GM19099 (cell line): Measurements from ENCODE around the gene ULBP1.

Source experiments
- POLR2A ChIP-seq: IDR thresholded peaks from 3 replicates; pipeline ENCODE4 v1.6.1; 2011; ENCODE audit warnings: low read depth; ENCODE audit not compliant: insufficient read length; ENCODE audit errors: extremely low read depth

The ULBP1 gene

DNA sequence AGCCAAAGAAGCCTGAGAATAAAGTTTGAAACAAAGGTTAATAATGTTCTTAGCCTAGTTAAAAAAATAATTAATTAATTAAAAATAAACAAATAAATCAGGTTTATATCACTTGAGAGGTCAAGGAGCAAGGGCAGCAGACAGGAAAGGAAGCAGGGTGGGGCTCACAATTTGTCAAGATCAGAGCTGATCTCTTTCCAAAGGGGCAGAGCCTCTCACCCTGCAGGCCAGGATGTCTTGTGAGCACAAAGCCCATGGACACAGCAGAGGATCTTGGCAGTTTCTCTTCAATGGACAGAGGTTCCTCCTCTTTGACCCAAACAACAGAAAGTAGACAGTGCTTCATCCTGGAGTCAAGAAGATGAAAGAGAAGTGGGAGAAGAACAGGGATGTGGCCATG, 14.9 kb downstream of the ULBP1 start:
- TF ChIP-seq POLR2A: no peak

GRCh38 chr6:149979293-149979692, 15.6 kb downstream of the ULBP1 start:
- TF ChIP-seq POLR2A: no peak

GRCh38 chr6:149983145-149983544, 19.4 kb downstream of the ULBP1 start:
- TF ChIP-seq POLR2A: no peak

- TF ChIP-seq POLR2A: no peak
Measured at GRCh38 chr6:149984773-149985172, 21.0 kb downstream of the ULBP1 start.

DNA sequence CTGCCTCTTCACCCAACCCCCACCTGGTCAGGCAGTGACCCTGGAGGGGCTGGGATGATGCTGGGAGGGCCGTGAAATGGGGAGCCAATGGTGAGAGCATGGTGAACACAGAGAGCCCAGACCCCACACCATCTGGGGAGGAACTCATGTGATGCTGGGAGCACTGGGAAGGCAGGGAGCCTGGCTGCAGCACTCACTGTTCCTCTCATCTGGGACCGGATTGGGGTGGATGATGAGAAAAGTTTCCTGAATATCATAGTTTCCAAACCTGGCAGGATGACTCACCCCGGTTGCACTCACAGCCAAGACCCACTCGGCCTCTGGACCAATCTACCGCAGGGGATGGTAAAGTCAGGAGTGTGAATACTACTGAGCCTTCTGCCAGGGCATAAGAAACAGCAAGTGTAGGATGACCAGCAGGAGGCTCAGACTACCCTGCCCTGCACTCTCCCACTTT, 21.8 kb downstream of the ULBP1 start:
- no peak for TF ChIP-seq POLR2A

DNA sequence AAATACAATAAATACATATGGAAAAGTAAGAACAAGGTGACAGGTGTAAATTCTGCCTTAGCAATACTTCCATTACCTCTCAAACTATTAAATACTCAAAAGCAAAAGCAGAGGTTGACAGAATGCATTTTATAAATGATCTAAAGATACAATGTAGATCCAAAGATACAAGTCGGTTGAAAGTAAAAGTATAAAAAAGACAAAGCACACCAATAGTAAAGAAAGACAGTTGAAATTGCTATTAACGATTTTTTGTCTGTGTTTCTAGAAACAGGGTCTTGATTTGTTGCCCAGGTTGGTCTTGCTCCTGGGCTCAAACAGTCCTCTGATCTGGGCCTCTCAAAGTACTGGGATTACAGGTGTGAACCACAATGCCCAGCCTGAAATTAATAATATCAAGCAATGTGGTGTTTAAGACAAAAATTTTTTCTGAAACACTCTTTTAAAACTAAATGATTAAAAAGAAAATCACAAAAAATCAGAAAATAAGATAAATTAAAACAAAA, 23.9 kb downstream of the ULBP1 start:
- TF ChIP-seq POLR2A: no peak

GRCh38 chr6:149988550-149989346, 25.0 kb downstream of the ULBP1 start:
- no peak for TF ChIP-seq POLR2A

GRCh38 chr6:149990212-149990660, 26.5 kb downstream of the ULBP1 start:
- TF ChIP-seq POLR2A: no peak

GRCh38 chr6:149990661-149991471, 27.1 kb downstream of the ULBP1 start:
- TF ChIP-seq POLR2A: no peak

- TF ChIP-seq POLR2A: no peak
Measured at GRCh38 chr6:149991838-149992237, 28.1 kb downstream of the ULBP1 start.

DNA sequence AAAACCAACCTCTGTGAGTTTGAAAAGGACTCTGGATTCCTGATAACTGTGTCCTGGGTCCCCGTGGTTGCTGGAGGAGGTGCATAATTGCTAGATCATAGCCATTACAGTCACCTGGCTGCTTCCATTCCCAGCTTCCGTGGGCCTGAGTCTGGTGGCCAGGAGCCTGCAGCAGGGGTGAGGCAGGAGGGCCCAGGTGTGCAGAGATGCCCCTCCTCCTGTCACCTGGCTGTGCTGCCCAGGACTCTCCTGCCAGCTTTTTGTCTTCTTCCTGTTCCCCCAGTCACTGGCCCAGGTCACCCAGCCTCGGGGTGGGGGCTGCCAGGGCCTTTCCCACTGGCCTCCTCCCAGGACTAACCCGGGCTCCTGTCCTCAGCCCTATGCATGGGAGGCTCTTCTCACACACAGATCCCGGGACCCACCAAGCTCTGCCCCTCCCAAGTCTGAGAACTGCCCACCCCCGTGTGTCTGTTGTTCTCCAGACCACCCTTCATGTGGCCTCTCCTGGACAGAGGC, 31.6 kb downstream of the ULBP1 start:
- TF ChIP-seq POLR2A: no peak

DNA sequence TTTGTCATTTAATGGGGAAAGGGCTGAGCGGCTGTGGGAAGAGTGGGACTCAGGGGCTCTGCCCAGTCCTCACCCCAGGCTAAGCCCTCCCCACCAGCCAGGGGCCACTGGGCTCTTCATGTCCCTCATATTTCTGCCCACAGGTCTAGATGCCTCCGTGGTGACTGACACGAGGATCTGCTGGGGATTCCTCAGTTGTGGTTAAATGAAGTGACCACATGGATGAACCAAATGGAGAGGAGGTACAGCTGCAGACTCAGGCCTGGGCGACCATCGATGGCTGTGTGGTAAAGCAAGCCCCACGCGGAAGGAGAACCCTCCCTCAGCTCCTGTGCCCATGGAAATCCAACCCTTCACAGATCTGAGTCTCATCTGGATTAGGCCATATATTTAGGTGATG, 32.2 kb downstream of the ULBP1 start:
- no peak for TF ChIP-seq POLR2A

GRCh38 chr6:149999636-150000035, 35.9 kb downstream of the ULBP1 start:
- no peak for TF ChIP-seq POLR2A

DNA sequence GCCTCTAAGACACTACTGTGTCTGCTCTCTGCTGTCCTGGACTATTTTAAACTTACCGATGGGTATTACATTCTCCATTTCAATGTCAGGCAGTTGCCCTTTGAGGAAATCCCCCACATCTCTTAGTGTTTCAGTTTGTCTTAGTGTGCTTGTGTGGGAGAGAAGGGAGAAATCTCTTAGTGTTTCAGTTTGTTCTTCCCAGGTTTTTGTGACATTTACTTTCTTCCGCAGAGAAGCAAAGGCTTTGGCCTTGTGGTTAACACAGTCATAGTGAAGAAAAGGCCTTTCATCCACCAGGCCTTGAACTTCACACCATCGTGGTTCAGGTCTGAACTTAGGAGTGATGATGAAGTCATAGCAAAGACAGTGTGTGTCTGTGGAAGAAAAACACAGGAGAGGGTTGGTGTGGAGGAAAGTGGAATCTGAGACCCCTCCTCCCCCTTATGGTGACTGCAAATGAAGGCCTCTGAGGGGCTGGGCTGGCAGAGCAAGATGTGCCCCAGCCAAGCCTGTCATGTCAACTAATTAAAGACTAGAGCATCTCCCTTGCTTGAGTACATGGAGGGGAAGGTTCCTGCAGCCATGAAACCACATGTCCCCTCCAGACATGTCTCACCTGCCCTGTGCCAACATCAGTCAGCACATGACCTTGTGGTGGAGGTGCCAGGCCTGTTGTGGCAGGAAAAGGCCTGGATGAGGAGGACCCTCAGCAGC, 37.7 kb downstream of the ULBP1 start:
- no peak for TF ChIP-seq POLR2A

- TF ChIP-seq POLR2A: no peak
Measured at GRCh38 chr6:150002710-150003109, 39.0 kb downstream of the ULBP1 start.
